Transverse colon (tissue), 4 donors: ENCODE data around the gene NCDN. TPM values are rescaled to one million over a fixed set of nuclear protein-coding genes. Genes with fewer than 3 reads are reported as not detected.

Experiments used
- DNase-seq: peaks from one replicate; pipeline ENCODE4 v3.0.0-alpha.2; 2019
- H3K27ac ChIP-seq, 4 donors: fragments of 200-600 bp; sonication (generic); 2 replicates each; pipeline ENCODE4 v1.5.1; 2016 to 2018; ENCODE audit warnings: inconsistent platforms in 4 of 4
- H3K27me3 ChIP-seq: fragments of 200-600 bp; sonication (generic); 2 replicates; pipeline ENCODE4 v1.5.1; 2017; ENCODE audit warnings: inconsistent platforms
- H3K36me3 ChIP-seq, 4 donors: fragments of 200-600 bp; sonication (generic); 2 replicates each; pipeline ENCODE4 v1.5.1; 2017 to 2019; ENCODE audit warnings: inconsistent platforms in 4 of 4
- H3K4me1 ChIP-seq, 4 donors: fragments of 200-600 bp; sonication (generic); 2 replicates each; pipeline ENCODE4 v1.5.1; 2017 to 2020; ENCODE audit warnings: inconsistent platforms in 4 of 4
- H3K4me3 ChIP-seq, 4 donors: fragments of 200-600 bp; sonication (generic); 1 replicate in 1 of 4; 2 replicates in 3 of 4; pipeline versions ENCODE4 v1.5.1 to v1.6.1; 2017 to 2019; ENCODE audit warnings: inconsistent platforms in 4 of 4
- H3K9me3 ChIP-seq, 2 donors: fragments of 200-600 bp; sonication (generic); 2 replicates each; pipeline ENCODE4 v1.5.1; 2017 to 2019; ENCODE audit warnings: inconsistent platforms in 2 of 2
- CTCF ChIP-seq, 5 experiments: fragments of 200-600 bp in 3 of 5; fragments of 450-650 bp in 2 of 5; sonication (generic) in 3 of 5; IDR thresholded peaks; 1 replicate in 2 of 5; 2 replicates in 3 of 5; pipeline ENCODE4 v1.5.1; 2016 to 2017; ENCODE audit warnings: antibody characterized with exemption in 5 of 5, inconsistent platforms in 3 of 5, mild to moderate bottlenecking in 2 of 5, moderate library complexity in 1 of 5
- EP300 ChIP-seq: sonication (generic); formaldehyde crosslinking; IDR thresholded peaks from one replicate; pipeline ENCODE4 v1.6.1; 2017; ENCODE audit warnings: antibody characterized with exemption, low read depth
- POLR2A ChIP-seq: fragments of 450-650 bp; IDR thresholded peaks from one replicate; pipeline ENCODE4 v1.6.1; 2016; ENCODE audit warnings: antibody characterized with exemption, mild to moderate bottlenecking, moderate library complexity
- POLR2AphosphoS5 ChIP-seq, 3 donors: sonication (generic); formaldehyde crosslinking; IDR thresholded peaks; one replicate each; pipeline ENCODE4 v1.6.1; 2016; ENCODE audit warnings: antibody characterized with exemption in 3 of 3
- WGBS, 2 donors: methylation state at CpG; one replicate each; pipeline ENCODE4 v1.1.5; 2018; ENCODE audit warnings: low coverage in 1 of 2; 5-methylcytosine and 5-hydroxymethylcytosine counted together
- in situ Hi-C, 4 donors: fragments of 200-750 bp; cut with MboI; loops; one replicate each; pipeline versions ENCODE4 v1.15.0 to v1.15.1; 2017; ENCODE audit warnings: low sequenced_read_pairs in 3 of 4, low pct_ligation_motif_present in 1 of 4, low pct_unique_long_range_greater_than_20kb in 1 of 4
- intact Hi-C: fragments of 100-400 bp; cut with DNase I; formaldehyde crosslinking; loops from one replicate; pipeline ENCODE4 v1.15.1; 2023; ENCODE audit warnings: low total_unique reads
- total RNA-seq, 4 donors: library from RNA; depleted of rRNA; stranded (reverse); fragments of >200 nt; gene quantifications; one replicate each; pipeline ENCODE4 v1.1.0, GENCODE V29; 2016

NCDN gene
- total RNA-seq, 4 donors from 2014 or later: 6.7 to 11.3 (median 9.5) TPM

- intact Hi-C loops (no loop called here), in situ Hi-C loops (no loop called here)
- H3K27me3 ChIP-seq: no peaks in the 10 kb centered on the region
- no peak for DNase-seq
- TF ChIP-seq CTCF (IDR thresholded peaks at IDR 0.05) (no peak), EP300 (no peak), POLR2AphosphoS5 (IDR thresholded peaks at IDR 0.05) (no peak), POLR2A (no peak)
- peaks cover 0 to 4% (median 1%) of the 10 kb centered on the region in 4 donors for H3K36me3 ChIP-seq
- no peak overlapping the region for H3K27ac ChIP-seq
- no peak overlapping the region for H3K4me3 ChIP-seq
- H3K4me1 ChIP-seq: peaks cover 7 to 40% (median 20%) of the 10 kb centered on the region in 4 donors
- no peaks in the 10 kb centered on the region for H3K9me3 ChIP-seq
Observed at GRCh38 chr1:35535243-35535642, 22.4 kb upstream of the NCDN start.

- WGBS, 2 donors: 94 to 95% methylated on average over 2 of the region's 2 CpGs
- Histone ChIP-seq H3K27ac (no peak overlapping the region), H3K4me3 (no peak overlapping the region), H3K9me3 (no peaks in the 10 kb centered on the region), H3K36me3 (no peaks in the 10 kb centered on the region), H3K27me3 (no peaks in the 10 kb centered on the region), H3K4me1 (peaks cover 10 to 45% (median 24%) of the 10 kb centered on the region in 4 donors)
- TF ChIP-seq EP300: no peak
- TF ChIP-seq POLR2AphosphoS5 (IDR thresholded peaks at IDR 0.05): no peak
- no peak for TF ChIP-seq POLR2A
- TF ChIP-seq CTCF (IDR thresholded peaks at IDR 0.05): no peak
- in situ Hi-C loops: no loop called here
- no peak for DNase-seq
- intact Hi-C loops: no loop called here
Observed at GRCh38 chr1:35536556-35537162, 20.9 kb upstream of the NCDN start.

GRCh38 chr1:35537806-35538205, 19.8 kb upstream of the NCDN start:
- TF ChIP-seq POLR2AphosphoS5 (IDR thresholded peaks at IDR 0.05) (no peak), POLR2A (no peak), EP300 (no peak)
- H3K36me3 ChIP-seq: no peaks in the 10 kb centered on the region
- in situ Hi-C loops (no loop called here), intact Hi-C loops (no loop called here)
- H3K4me3 ChIP-seq: no peak overlapping the region
- no peaks in the 10 kb centered on the region for H3K9me3 ChIP-seq
- no peak overlapping the region for H3K27ac ChIP-seq
- peaks cover 10 to 45% (median 26%) of the 10 kb centered on the region in 4 donors for H3K4me1 ChIP-seq
- no peak for DNase-seq
- H3K27me3 ChIP-seq: no peaks in the 10 kb centered on the region
- WGBS, 2 donors: 87 to 100% methylated on average over 1 of the region's 1 CpG

GRCh38 chr1:35539073-35539823, 18.4 kb upstream of the NCDN start:
- in situ Hi-C loops: no loop called here
- Histone ChIP-seq H3K4me1 (peaks cover 10 to 45% (median 26%) of the 10 kb centered on the region in 4 donors), H3K4me3 (no peak overlapping the region), H3K27ac (peak overlapping the region; percentile 28 to 65 (median 42)), H3K36me3 (no peaks in the 10 kb centered on the region), H3K9me3 (no peaks in the 10 kb centered on the region), H3K27me3 (no peaks in the 10 kb centered on the region)
- intact Hi-C loops: no loop called here
- DNase-seq: no peak
- TF ChIP-seq POLR2AphosphoS5 (IDR thresholded peaks at IDR 0.05): no peak
- TF ChIP-seq CTCF (IDR thresholded peaks at IDR 0.05): no peak
- TF ChIP-seq EP300: no peak
- 74 to 81% methylated on average over 5 to 6 of the region's 6 CpGs for WGBS, 2 donors
